HG03159 (cell line): ENCODE data around the gene MS4A6A.
"Not testable (repeated sequence)": the region's sequence is repeated elsewhere in the genome, so short reads cannot be mapped to it uniquely, and the experiment has no call there.

Experiments
- ATAC-seq: cut with Tn5 transposase; IDR thresholded peaks from one replicate; pipeline ENCODE4 v1.9.1; 2021; ENCODE audit warnings: mild to moderate bottlenecking, moderate library complexity; ENCODE audit not compliant: unreplicated experiment

The MS4A6A gene

GRCh38 chr11:60182541-60183330 is at the start of gene MS4A6A:
TSS of gene MS4A6A (minus strand) at chr11:60183083. CDS start at chr11:60181727, 1,356 bp downstream.
- no peak for ATAC-seq

GRCh38 chr11:60230681-60231080 is 47.8 kb upstream of the MS4A6A start:
- ATAC-seq: no peak

GRCh38 chr11:60222141-60222540 is 39.3 kb upstream of the MS4A6A start:
- no peak for ATAC-seq

- no peak for ATAC-seq
These were observed 38.8 kb upstream of the MS4A6A start for GRCh38 chr11:60221692-60222091.

GRCh38 chr11:60221181-60221580 is 38.3 kb upstream of the MS4A6A start:
- no peak for ATAC-seq

- no peak for ATAC-seq
These were observed 31.5 kb upstream of the MS4A6A start for GRCh38 chr11:60214386-60214785.

- no peak for ATAC-seq
These were observed 28.3 kb upstream of the MS4A6A start for GRCh38 chr11:60211206-60211605.

- no peak for ATAC-seq
These were observed 27.1 kb upstream of the MS4A6A start for GRCh38 chr11:60209977-60210376.

GRCh38 chr11:60208951-60209350 is 26.1 kb upstream of the MS4A6A start:
- ATAC-seq: no peak

- no peak for ATAC-seq
These were observed 25.4 kb upstream of the MS4A6A start for GRCh38 chr11:60208146-60208895.

GRCh38 chr11:60206616-60207015 is 23.7 kb upstream of the MS4A6A start:
- no peak for ATAC-seq

GRCh38 chr11:60204922-60205321 is 22.0 kb upstream of the MS4A6A start:
- no peak for ATAC-seq

- ATAC-seq: not testable (repeated sequence)
These were observed 18.5 kb upstream of the MS4A6A start for GRCh38 chr11:60201334-60201733.

- ATAC-seq: no peak
These were observed 14.6 kb upstream of the MS4A6A start for GRCh38 chr11:60197442-60197841.

GRCh38 chr11:60195923-60196368 is 13.1 kb upstream of the MS4A6A start:
- ATAC-seq: peak; percentile 48

GRCh38 chr11:60194511-60194910 is 11.6 kb upstream of the MS4A6A start:
- ATAC-seq: no peak

GRCh38 chr11:60193687-60194433 is 11.0 kb upstream of the MS4A6A start:
- ATAC-seq: peak; percentile 94

GRCh38 chr11:60192564-60192963 is 9.7 kb upstream of the MS4A6A start:
- not testable (repeated sequence) for ATAC-seq

- not testable (repeated sequence) for ATAC-seq
These were observed 5.6 kb upstream of the MS4A6A start for GRCh38 chr11:60188481-60188880.

GRCh38 chr11:60186128-60186527 is 3.2 kb upstream of the MS4A6A start:
- ATAC-seq: not testable (repeated sequence)

GRCh38 chr11:60185512-60185827 is 2.6 kb upstream of the MS4A6A start:
- not testable (repeated sequence) for ATAC-seq
